Activated CD4-positive, alpha-beta T cell treated with anti-CD3 and anti-CD28 coated beads for 4 hours (primary cell): Measurements from ENCODE around the gene CAMK2A.
A peak's percentile ranks its signal among the peaks of the same experiment; 100 is the strongest.

Experiments used
- DNase-seq, 2 donors: peaks; one replicate each; pipeline ENCODE4 v3.0.0-alpha.2; 2020

Gene CAMK2A

DNA sequence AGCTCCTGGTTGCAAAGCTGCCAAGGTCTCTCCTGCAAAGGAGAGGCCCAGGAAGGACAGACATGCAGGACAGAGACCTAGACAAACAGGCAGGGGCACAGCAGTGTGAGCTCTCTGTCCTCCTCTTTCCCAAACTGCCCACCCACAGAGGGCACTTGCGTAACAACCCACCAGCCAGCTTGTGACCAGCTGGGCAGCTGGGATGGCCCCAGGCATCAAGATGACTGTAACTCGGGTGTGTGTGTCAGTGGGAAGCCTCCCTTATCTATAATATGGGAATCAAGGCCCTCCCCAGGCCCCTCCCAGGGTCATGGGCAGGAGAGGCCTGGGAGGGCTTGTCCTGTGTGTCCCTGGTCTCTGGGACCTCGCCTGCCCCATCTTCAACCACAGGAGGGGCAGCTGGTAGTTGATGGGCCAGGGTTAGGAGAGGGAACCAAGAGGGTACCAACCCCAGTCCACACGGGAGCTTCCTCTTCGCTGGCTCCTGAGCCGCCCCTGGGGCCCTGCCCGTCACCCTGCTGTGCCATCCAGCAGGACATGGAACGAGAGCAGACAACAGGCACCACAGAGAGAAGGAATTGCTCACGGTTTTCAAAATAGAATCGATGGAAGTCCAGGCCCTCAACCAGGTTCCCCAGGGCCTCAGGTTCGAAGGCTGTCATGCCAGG, 61.8 kb downstream of the CAMK2A start:
- DNase-seq = no peak

DNA sequence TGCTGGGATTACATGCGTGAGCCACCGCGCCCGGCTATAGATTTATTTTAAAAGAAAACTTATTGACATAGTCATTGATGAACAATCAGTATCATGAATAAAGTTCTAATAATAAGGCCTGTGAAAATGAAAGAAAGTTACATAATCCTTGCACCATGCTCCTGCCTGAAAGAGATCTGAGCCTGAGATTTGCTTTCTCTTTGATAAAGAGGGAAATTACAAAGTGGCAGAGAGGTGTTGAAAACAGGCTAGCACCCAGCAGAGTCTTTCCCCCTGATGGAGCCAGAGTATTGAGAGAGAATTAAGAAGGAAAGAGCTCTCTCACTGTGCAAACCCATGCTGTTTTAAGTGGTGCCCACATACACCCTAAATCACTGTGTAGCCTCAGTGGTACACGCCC, 62.5 kb downstream of the CAMK2A start:
- no peak for DNase-seq

DNA sequence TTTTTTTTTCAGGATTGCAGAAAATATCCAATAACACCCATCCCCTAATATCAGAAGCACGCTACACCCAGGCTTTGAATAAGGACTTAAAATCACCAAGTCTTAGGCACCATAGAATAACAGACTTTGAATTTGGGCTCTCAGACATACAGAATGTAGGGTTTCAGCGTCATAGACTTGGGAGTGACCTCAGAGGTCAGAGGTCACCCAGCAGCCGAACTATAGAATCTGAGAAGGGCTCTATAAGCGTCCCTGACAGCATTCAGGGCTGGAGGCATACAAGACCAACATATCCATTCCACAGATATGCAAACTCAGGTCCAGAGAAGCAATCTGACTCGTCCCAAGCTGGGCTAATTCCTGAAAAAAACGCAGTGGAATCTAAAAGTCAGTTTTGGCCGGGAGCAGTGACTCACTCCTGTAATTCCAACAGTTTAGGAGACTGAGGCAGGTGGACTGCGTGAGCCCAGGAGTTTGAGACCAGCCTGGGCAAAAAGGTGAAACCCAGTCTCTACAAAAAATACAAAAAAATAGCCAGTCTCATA, 65.0 kb downstream of the CAMK2A start:
- no peak for DNase-seq

DNA sequence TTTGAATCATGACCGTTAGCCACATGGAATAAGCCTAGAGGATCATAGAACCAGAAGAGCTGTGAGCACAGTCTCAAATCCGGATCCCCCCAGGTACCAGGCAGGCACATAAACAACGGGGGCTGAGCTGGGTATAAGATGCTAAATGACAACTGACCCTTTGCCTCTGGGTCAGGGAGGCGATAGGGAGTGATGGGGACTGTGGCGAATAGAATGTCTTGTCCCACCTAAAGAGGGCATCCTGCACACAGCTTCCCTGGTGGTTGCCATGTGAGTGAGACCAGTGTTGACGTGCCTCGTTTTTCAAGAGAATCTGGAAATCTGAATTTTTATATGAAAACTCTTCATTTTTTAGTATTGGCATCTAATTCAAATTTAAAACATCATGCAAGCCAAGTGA, 66.1 kb downstream of the CAMK2A start:
- no peak for DNase-seq

DNA sequence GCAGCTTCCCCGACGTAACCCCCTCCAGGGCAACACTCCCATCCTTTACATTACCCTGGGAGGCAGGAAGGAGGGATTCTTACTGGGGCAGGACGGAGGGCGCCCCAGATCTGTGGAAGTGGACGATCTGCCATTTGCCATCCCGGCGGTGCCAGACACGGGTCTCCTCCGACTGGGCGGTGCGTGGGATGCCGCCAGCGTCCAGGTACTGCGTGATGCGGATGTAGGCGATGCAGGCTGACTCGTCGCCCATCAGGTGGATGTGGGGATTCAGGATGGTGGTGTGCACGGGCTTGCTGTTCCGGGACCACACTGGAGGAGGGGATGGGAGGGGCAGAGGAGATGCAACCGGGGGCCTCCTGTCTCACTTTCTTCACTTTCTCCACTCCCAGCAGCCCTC, 66.7 kb downstream of the CAMK2A start:
- DNase-seq = no peak

DNA sequence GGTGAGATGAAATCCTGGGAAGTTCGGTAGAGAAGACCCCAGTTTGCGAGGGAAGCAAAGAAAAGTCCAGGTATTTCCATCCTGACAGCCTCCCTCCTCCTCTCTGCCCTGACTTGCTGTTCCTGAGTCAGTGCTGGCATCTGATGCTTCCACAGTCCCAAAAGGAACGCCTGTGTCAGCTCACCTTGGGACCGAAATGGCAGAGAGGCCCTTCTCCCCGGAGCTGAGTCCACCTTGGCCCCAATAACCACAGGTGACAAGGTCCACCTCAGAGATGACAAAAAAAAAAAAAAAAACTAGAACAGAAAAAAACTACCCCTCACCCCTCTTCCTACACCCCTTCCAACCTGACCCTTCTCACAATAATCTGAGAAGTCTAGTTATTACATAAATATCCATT, 68.1 kb downstream of the CAMK2A start:
- DNase-seq = no peak

DNA sequence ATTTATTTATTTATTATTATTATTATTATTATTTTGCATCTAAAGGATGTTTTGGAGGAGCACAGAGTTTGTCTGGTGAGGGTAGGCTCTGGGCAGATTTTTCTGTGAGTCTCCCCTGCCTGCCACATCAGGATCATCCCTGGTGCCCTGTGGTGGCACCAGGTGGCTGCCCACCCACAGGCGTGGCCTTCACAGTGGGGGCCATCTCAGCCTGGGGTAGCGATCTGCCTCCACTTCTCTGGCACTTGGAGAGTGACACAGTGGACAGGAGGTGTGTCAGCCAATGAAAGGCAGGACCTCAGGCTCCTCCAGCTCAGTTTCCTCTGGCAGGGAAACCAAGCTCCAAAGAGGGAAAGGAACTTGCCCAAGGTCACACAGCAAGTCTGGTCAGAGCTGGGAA, 69.7 kb downstream of the CAMK2A start:
- no peak for DNase-seq

DNA sequence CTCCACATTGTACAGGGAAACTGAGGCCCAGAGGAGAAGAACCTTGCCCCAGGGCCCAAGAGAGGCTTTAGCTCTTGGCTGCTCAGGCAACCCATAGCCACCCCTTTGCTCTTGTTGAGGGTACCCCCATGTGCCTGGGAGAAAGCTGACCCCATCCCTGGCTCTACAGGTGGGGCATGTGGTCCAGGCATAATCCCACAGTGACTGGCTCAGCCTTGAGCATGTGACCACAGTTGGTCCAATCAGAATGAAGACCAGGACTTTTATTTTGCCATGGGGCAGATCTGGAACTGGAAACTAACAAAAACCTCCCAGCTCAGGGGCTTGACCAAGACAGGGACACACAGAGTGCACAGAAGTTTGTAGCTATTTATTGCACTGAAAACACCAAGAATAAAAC, 70.4 kb downstream of the CAMK2A start:
- no peak for DNase-seq

DNA sequence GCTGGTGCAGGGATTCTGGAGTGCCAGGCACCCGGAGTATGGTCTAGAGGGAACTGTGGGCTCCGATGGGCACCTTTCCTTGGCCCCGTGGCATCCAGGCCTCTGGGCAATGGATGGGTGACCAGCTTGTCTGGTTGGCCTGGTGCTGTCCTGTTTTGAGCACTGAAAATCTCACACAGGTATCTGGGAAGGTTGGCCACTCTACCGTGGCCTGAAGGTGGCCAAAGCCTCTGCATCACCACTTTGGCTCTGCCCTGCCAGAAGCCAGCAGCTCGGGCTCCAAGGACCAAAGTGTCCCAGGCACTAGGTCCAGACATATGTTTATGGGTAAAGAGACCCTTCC, 70.9 kb downstream of the CAMK2A start:
- DNase-seq = no peak

DNA sequence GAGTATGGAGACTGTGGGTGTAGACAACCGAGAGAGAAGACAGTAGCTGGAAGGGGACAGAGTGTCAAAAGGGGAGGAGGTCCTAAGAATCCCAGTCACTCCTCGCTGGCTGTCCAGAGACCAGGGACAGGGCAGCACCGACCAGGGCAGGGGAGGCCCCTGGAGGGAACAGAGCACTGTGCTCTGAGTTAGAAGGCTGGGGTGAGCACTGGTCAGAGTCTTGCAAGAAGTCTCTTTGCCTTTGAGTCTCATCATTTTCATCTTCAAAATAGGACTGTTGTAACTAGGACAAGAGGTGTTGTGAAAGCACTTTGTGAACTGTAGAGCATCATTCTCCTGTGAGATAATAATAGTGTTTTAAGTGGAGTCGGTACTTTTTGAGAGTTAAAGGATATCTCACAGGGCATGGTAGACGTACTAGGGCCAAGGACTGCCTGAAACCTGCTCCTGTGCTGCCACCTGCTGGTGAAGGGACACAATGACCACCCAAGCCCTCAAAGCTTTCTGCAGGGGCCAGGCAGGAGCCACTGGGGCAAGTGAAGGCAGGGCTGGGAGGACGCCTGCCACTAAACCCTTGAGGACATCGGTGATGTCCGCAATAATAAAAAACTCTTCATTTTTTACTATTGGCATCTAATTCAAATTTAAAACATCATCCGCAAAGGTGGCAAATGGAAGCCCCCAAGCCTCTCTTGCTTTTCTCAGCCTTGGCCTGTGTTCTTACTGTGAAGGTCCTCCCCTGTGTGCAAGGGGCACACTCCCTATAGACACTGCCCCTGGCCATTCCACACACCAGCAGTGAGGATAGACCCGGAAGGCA, 71.5 kb downstream of the CAMK2A start:
- DNase-seq = peak; percentile 71 to 82

DNA sequence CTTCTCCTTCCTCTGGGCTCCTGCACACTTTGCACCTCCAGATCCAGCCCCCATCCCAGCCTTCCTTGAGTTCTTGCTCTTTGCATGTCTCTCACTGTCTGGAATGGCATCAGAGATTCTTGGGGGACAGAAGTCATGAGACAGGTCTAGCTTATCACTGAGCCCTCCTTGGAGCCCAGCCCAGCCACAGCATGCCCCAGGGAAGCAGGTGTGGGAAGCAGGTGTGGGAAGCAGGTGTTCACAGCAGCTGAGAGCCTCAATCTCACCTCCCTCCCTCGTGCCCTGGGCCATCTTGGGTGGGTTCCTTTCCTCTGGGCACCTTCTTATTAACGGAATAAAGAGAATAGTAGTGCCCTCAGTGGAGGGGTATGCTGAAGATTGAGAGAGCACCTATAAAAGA, 72.5 kb downstream of the CAMK2A start:
- no peak for DNase-seq

DNA sequence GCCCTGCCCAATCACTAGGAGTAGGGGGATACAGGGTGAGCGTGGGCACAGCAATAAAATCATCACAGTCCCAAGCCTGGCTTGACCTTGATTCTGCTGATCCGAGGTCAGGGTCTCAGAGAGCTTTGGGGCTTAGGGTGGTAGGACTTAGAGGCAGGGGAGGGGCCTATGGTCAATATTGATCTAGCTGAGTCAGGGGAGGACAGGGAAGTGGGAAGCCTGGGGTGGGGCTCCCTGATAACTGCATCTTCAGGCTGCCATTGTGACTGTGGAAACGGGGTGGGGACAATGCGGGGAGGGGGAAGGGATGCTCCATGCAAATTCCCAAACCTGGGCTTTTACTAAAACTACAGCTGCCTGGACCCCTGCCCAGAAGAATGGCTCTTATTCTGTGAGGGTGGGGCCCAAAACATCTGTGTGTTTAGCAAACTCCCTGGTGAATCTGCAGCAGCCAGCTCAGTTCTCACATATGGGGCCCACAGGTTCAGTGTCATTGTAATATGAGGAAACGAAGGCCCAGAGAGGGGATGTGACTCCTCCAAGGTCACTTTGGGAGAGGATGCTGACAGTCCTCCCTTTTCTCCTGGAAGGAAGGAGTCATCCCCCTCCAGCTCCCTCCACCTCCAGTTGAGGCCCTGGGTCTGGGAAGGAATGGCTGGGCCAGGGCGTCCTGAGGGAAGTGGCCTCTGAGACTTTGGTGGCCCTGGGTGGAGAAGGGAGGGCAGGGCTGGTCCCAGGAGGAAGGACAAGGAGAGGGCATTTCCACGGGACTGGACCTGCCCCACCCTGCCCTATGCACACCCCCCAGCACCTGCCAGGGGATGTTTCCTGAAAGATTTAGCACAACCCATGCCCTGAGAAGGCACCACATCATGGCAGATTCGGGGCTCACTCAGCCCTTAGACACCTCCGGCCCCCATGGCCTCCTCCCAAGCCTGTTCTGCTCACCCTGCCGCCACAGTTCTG, 73.3 kb downstream of the CAMK2A start:
- no peak for DNase-seq

DNA sequence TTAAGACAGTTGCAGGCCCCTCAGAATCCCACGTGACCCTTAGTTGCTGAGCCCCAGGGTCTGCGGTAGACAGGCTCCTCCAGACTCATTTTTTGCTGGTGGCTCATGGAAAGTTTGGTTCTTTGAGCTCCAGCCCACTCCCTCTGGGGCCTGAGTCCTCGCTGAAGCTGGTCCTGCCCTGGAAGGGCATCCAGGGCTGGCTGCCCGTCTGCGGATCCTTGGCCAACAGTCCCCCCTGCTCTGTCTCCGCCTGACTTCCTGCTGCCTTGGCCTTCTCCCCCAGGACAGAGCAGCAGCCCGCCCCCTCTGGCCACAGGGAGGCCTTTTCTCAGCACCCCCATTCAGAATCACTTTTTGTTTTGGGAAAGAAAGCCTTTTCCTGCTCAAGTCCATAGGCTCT, 75.3 kb downstream of the CAMK2A start:
- no peak for DNase-seq

DNA sequence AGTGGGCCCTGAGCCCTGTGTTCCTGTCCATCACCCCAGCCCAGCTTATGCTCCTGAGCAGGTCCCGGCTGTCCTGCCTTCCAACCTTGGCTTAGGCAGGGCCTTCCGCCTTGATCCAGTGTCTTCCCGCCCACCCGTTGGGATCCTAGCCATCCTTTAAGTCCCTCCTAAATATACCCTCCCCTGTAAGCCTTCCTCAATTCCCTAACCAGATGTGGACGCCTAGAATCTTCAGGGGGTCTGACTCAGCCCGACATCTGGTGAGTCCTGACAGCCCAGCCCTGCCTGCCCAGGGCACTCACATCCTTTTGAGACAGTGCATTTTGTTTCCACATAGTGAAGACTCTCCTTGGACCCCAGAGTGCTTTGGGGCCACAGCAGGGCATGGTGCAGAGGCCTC, 76.0 kb downstream of the CAMK2A start:
- no peak for DNase-seq

DNA sequence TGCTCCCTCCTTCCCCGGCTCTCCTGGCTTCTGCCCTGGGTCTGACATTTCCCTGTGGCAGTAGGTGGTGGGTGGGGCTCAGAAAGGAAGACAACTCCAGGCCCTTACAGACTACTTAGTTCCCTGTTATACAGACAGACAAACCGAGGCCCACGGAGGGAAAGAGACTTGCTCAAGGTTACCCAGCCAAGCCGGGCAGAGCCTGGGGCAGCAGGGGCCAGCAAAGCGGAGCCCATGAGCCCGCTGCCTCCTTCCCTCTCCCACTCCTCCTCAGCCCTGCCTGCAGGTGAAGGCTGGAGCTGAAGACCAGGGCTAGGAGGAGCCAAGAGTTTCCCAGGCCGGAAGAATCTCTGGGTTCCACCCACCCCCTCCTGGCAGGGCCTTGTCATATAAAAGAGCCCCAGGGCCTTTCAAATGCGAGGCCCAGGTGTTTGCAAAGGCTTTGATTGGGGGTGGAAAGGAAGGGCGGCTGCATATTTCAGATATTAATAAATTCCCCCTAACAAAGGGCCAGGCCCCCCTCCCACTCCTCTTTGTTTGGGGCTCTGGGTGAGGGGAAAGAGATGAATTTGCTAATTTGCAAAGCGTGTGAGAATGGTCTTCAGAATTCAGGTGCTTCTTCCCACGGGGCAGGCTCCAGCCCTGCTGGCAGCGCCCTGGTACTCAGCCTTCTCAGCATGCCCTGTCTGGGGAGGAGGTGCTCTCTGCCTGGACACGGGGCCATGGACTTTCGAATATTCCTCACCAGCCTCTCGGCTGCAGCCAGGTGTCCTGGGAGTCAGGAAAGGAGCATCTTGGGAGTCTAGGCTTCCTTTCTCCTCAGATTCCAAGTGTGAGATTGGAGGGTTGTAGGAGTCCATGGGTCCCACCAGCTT, 78.2 kb downstream of the CAMK2A start:
- no peak for DNase-seq

DNA sequence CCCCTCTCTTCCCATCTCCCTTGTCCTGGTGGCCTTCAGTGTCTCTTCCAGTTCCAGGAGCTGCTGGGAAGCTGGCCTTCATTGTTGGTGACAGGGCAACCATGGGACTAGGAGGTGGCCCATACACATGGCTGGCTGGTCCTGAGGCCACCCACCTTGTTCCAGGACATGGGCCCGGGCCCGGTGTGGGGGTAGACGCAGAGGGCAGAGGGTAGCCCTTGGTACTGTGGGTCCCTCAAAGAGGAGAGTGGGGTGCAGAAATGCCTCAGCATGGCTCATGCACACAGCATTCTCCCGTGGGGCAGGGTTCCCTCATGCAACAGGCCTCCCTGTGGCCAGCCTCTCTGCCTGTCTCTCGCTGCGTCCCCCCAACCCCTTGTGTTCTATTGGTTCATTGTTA, 78.9 kb downstream of the CAMK2A start:
- no peak for DNase-seq

DNA sequence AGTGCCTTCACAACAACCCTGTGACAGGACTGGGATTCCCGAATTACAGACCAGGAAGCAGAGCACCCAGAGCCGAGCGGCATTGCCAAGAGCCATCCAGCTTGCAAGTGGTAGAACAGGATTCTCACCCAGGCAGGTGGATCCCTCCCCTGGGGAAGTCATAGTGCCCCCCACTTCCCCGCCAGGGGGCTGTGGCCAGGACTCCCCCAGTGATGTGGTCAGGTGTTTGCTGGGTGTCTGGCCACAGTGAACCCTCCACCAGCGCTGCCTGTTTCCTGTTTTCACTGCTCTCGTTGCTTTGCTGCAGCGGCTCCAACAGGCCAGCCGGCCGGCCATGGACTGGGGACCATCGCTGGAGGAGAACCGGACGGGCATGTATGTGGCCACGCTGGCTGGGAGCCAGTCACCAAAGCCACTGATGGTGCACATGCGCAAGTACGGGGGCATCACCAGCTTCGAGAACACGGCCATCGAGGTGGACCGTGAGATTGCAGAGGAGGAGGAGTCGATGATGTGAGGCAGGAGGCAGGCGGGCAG, 80.4 kb downstream of the CAMK2A start:
- no peak for DNase-seq

DNA sequence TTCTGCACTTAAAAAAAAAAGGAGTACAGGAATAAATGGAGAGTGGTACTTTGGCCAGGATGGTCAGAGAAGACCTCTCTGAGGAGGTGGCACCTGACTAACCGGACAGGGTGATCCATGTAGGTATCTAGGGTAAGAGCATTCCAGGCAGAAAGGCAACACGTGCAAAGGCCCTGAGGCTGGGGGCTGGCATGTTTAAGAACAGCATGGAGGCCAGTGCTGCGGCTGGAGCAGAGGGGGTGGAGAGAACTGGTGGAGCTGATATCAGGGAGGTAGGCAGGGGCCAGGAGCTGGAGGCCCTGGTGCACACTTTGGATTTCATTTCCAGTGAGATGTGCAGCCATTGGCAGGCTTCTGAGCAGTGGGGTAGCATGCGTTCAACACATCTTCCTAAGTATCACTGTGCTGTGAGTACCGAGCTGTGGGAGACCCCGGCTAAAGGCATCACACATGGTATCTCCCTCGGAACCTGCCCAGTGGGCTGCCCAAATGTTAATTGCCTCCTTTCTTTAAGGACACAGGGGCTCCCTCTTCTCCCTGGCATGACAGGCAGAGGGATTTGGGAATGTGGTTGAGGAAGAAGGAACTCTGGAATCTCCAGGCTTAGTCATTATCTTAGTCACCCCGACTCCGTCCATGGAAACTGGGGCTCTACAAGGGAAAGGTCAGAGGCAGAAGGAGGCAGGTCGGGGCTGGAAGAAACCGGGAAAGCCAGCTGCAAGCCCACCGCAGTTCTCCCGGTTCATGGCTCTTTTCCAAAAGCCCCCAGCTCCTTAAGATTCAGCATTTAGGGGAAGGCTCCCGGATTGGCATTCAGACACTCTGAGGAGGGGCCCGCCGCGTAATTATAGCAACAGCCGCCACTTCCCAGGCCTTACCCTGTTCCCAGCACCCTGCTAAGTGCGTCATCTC, 81.1 kb downstream of the CAMK2A start:
- no peak for DNase-seq

DNA sequence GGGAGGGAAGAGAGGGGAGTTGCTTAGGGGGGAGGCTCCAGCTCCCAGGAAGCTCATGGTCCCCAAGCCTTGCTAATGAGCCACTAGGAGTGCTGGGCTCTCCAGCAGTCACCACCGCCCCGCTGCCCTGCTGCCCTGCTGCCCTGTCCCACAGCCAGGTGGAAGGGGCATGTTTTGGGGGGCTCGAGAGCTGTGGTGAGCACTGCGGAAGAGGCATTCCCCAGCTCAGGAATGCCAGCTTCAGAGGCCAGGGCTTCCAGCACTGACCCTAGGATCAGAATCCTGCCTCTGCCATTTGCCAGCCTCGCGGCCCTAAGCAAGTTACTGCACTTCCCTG, 82.8 kb downstream of the CAMK2A start:
- no peak for DNase-seq

DNA sequence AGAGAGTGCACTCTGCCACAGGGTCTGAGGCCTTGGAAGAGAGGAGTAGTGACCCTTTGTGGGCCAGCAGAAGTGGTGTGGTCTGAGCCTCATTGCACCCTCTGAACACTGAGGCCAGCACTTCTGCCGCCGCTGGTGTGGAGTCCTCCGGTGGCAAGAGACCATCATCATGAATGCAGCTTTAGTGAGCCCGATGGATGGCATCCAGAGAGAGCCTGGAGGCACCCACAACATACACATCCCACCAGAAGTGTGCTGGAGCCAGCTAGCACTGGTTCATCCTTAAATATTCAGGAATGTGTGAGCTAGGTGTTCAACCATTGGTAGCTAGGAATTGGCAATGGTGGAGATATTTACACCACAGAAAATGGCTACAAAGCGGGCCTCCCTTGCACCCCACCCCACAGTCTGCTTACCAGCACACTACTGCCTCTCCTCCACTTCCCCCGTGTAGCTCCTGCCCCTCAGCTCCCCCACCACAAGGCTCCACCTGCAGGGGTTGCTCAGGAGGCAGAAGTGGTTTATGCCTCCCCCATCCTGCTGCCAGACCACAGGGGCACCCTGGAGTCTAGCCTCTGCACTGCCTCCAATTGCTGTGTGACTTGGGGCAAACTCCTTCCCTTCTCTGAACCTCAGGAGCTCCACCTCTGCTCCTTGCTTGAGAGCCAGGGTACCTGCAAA, 83.3 kb downstream of the CAMK2A start:
- no peak for DNase-seq

DNA sequence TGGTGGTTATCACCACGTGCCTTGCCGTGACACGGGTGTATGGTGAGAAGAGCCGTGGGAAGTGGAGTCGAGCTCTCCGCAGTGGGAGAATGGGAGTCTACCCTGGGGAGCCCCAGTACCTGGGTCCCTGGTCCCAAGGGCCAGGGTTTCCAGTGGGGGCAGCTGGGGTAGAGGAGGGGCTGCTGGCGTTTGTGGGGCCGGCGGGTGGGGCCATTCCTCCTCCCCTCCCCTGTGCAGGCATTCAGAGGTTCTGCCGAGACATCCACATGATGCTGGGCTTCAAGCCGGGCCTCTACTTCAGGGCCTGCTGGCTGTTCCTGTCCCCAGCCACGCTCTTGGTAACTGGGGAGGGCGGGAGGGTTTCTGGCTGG, 85.0 kb downstream of the CAMK2A start:
- no peak for DNase-seq
